ENCODE measurements around the gene ACR.

DNA sequence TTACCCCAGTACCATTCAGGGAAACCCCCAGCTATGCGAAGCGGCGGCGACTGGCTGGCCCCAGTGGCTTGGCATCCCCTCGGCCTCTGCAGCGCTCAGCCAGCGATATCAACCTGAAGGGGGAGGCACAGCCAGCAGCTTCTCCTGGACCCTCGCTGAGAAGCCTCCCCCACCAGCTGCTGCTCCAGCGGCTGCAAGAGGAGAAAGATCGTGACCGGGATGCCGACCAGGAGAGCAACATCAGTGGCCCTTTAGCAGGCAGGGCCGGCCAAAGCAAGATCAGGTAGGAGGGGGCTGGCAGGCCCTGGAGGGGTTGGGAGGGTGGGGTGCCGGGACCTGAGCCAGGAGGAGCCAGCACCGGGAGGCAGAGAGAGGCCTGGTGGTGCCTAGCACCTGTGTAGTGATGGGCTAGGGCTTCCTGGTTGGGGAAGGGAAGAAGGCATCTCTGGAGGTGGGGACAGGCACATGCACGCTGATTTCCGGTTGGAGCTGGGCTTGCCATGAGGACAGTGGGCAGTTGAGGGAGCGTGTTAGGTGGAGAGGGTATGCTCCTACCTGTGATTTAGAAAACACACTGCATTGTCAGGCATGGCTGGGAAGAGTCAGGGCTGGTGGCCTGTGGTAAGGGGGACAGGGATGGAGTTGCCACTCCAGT, 43.1 kb upstream of the ACR start:
- TF ChIP-seq, protein P1, sequence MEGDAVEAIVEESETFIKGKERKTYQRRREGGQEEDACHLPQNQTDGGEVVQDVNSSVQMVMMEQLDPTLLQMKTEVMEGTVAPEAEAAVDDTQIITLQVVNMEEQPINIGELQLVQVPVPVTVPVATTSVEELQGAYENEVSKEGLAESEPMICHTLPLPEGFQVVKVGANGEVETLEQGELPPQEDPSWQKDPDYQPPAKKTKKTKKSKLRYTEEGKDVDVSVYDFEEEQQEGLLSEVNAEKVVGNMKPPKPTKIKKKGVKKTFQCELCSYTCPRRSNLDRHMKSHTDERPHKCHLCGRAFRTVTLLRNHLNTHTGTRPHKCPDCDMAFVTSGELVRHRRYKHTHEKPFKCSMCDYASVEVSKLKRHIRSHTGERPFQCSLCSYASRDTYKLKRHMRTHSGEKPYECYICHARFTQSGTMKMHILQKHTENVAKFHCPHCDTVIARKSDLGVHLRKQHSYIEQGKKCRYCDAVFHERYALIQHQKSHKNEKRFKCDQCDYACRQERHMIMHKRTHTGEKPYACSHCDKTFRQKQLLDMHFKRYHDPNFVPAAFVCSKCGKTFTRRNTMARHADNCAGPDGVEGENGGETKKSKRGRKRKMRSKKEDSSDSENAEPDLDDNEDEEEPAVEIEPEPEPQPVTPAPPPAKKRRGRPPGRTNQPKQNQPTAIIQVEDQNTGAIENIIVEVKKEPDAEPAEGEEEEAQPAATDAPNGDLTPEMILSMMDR (IDR thresholded peaks at IDR 0.05), result no peak
- TF ChIP-seq REST (IDR thresholded peaks at IDR 0.05; ENCODE audit: insufficient read depth in 1 of 2, low read depth in 2 of 2, low read length in 1 of 2) (no peak), POLR2AphosphoS5 (IDR thresholded peaks at IDR 0.05; ENCODE audit: low read depth, low read length) (no peak), SIN3A (IDR thresholded peaks at IDR 0.05; ENCODE audit: borderline replicate concordance, insufficient read depth, low read depth, low read length) (no peak), TCF7L2 (IDR thresholded peaks at IDR 0.05; ENCODE audit: low read depth, low read length) (no peak)

Data from Panc1 (cell line).